ENCODE results near the gene DBF4B. TPM values are rescaled to one million over a fixed set of nuclear protein-coding genes. Genes with fewer than 3 reads are reported as not detected.

DBF4B gene
- total RNA-seq, 1 donor from 2014 or later = 16.4 TPM

GRCh38 chr17:44796731-44797130 is 88.3 kb downstream of the DBF4B start:
- TF ChIP-seq CTCF (IDR thresholded peaks at IDR 0.05; ENCODE audit: unreplicated experiment) = no peak
- H3K27ac Mint-ChIP-seq (ENCODE audit: unreplicated experiment) = no peak overlapping the region

GRCh38 chr17:44797802-44798201 is 89.3 kb downstream of the DBF4B start:
- Mint-ChIP-seq H3K4me3 (ENCODE audit: unreplicated experiment) (no peak overlapping the region), H3K27me3 (ENCODE audit: unreplicated experiment) (no peaks in the 10 kb centered on the region), H3K9me3 (ENCODE audit: unreplicated experiment) (no peaks in the 10 kb centered on the region), H3K36me3 (ENCODE audit: low read depth, unreplicated experiment) (no peaks in the 10 kb centered on the region), H3K27ac (ENCODE audit: unreplicated experiment) (no peak overlapping the region), H3K4me1 (ENCODE audit: unreplicated experiment) (peaks cover 25% of the 10 kb centered on the region)
- TF ChIP-seq CTCF (IDR thresholded peaks at IDR 0.05; ENCODE audit: unreplicated experiment) = no peak
- DNase-seq (ENCODE audit: low spot score) = no peak

More at GRCh38 chr17:44796731-44797130, 88.3 kb downstream of the DBF4B start:
- H3K36me3 Mint-ChIP-seq (ENCODE audit: low read depth, unreplicated experiment) = no peaks in the 10 kb centered on the region
- peaks cover 25% of the 10 kb centered on the region for H3K4me1 Mint-ChIP-seq (ENCODE audit: unreplicated experiment)
- H3K4me3 Mint-ChIP-seq (ENCODE audit: unreplicated experiment) = no peak overlapping the region
- no peaks in the 10 kb centered on the region for H3K9me3 Mint-ChIP-seq (ENCODE audit: unreplicated experiment)
- no peak for DNase-seq (ENCODE audit: low spot score)
- H3K27me3 Mint-ChIP-seq (ENCODE audit: unreplicated experiment) = no peaks in the 10 kb centered on the region

GRCh38 chr17:44798356-44798755 is 89.9 kb downstream of the DBF4B start:
- no peaks in the 10 kb centered on the region for H3K27me3 Mint-ChIP-seq (ENCODE audit: unreplicated experiment)
- no peak for TF ChIP-seq CTCF (IDR thresholded peaks at IDR 0.05; ENCODE audit: unreplicated experiment)
- DNase-seq (ENCODE audit: low spot score) = no peak
- H3K4me1 Mint-ChIP-seq (ENCODE audit: unreplicated experiment) = peaks cover 25% of the 10 kb centered on the region
- H3K36me3 Mint-ChIP-seq (ENCODE audit: low read depth, unreplicated experiment) = peaks cover 3% of the 10 kb centered on the region
- H3K27ac Mint-ChIP-seq (ENCODE audit: unreplicated experiment) = no peak overlapping the region
- no peak overlapping the region for H3K4me3 Mint-ChIP-seq (ENCODE audit: unreplicated experiment)
- no peaks in the 10 kb centered on the region for H3K9me3 Mint-ChIP-seq (ENCODE audit: unreplicated experiment)

Other genes with a start within 250 kb of the DBF4B start
- gene GPATCH8, start 205.3 kb upstream of the DBF4B start, total RNA-seq (ENCODE audit: unreplicated experiment) = 53.3 TPM
- gene FZD2, start 151.2 kb upstream of the DBF4B start, total RNA-seq (ENCODE audit: unreplicated experiment) = 12.9 TPM
- gene MEIOC, start 52.2 kb upstream of the DBF4B start, total RNA-seq (ENCODE audit: unreplicated experiment) = not detected
- gene CCDC43, start 18.9 kb upstream of the DBF4B start, total RNA-seq (ENCODE audit: unreplicated experiment) = 26.1 TPM
- gene ADAM11, start 50.3 kb downstream of the DBF4B start, total RNA-seq (ENCODE audit: unreplicated experiment) = 0.62 TPM
- gene GJC1, start 121.6 kb downstream of the DBF4B start, total RNA-seq (ENCODE audit: unreplicated experiment) = 36.5 TPM
- not detected for gene HIGD1B, start 139.2 kb downstream of the DBF4B start, total RNA-seq (ENCODE audit: unreplicated experiment)
- 154 TPM for gene EFTUD2, start 190.8 kb downstream of the DBF4B start, total RNA-seq (ENCODE audit: unreplicated experiment)
- gene GFAP, start 206.8 kb downstream of the DBF4B start, total RNA-seq (ENCODE audit: unreplicated experiment) = not detected
- 7.1 TPM for gene KIF18B, start 239.1 kb downstream of the DBF4B start, total RNA-seq (ENCODE audit: unreplicated experiment)

Data from endothelial cell (in vitro differentiated cells).